ENCODE data around the gene MGST2. TPM values are rescaled to one million over a fixed set of nuclear protein-coding genes. Genes with fewer than 3 reads are reported as not detected.

Gene MGST2
- total RNA-seq, 6 experiments from 2014 or later: 105 to 125 (median 114) TPM

DNA sequence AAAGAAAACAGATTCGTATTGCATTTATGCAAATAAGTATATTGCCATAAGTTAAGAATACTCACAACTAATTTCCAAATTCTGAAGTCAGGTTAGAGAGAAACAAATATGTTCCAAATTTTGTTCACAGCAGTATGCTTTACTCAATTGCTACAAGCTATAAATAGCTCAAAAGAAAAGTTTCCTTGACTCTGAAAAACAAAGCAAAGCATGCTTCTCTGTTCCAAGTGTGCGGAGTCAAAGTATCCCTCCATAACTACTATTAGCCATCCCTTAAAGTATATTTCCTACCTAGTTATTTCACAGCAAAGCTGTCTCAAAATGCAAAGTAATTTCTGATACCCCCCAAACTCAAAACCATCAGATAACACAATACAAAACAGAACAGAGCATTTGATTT is 47.3 kb downstream of the MGST2 start:
- no peak overlapping the region for H3K27ac ChIP-seq

DNA sequence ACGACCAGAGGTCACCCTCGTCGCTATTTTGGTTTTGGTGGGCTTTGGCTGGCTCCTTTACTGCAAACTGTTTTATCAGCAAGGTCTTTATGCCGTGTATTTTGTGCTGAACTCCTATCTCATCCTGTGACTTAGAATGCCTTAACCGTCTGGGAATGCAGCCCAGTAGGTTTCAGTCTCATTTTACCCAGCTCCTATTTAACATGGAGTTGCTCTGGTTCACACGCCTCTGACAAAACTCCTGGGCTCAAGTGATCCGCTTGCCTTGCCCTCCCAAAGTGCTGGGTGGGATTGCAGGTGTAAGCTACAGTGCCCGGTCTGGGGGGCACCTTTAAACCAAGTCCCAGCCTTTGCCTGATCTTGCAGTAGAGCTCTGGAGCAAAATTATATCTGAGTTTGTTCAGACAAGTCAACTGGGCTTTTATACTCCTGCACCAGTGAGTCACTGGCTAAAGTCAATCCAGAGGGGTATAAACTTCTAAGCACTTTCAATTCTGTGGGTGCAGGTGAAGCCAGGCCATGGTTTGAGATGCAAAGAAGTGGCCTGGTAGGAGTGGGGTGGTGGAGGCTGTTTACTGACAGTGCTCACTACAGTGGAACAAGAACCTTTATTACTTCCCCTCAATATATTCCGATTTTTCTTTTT is 50.2 kb downstream of the MGST2 start:
- Histone ChIP-seq H3K4me1 (peaks cover 0 to 8% (median 1%) of the 10 kb centered on the region in 4 donors), H3K4me3 (no peak overlapping the region), H3K27ac (no peak overlapping the region), H3K27me3 (no peaks in the 10 kb centered on the region), H3K9me3 (no peaks in the 10 kb centered on the region), H3K36me3 (peaks cover 0 to 19% (median 0%) of the 10 kb centered on the region in 4 donors)
- 74% methylated on average over 6 of the region's 9 CpGs for WGBS (ENCODE audit: insufficient coverage, low coverage, low lambda C conversion rate, missing lambda C conversion rate)
- DNase-seq: no peak
- no peak for ATAC-seq
- intact Hi-C loops (cut with DNase I): no loop called here
- TF ChIP-seq, protein P1, sequence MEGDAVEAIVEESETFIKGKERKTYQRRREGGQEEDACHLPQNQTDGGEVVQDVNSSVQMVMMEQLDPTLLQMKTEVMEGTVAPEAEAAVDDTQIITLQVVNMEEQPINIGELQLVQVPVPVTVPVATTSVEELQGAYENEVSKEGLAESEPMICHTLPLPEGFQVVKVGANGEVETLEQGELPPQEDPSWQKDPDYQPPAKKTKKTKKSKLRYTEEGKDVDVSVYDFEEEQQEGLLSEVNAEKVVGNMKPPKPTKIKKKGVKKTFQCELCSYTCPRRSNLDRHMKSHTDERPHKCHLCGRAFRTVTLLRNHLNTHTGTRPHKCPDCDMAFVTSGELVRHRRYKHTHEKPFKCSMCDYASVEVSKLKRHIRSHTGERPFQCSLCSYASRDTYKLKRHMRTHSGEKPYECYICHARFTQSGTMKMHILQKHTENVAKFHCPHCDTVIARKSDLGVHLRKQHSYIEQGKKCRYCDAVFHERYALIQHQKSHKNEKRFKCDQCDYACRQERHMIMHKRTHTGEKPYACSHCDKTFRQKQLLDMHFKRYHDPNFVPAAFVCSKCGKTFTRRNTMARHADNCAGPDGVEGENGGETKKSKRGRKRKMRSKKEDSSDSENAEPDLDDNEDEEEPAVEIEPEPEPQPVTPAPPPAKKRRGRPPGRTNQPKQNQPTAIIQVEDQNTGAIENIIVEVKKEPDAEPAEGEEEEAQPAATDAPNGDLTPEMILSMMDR (IDR thresholded peaks at IDR 0.05): no peak
- no peak for TF ChIP-seq POLR2A (IDR thresholded peaks at IDR 0.05)

More for the DNA sequence above, 47.3 kb downstream of the MGST2 start:
- TF ChIP-seq, protein P1 (IDR thresholded peaks at IDR 0.05): no peak
- no peak for TF ChIP-seq POLR2A (IDR thresholded peaks at IDR 0.05)
- ATAC-seq: no peak
- H3K9me3 ChIP-seq: no peaks in the 10 kb centered on the region
- 97% methylated on average over 2 of the region's 2 CpGs for WGBS (ENCODE audit: insufficient coverage, low coverage, low lambda C conversion rate, missing lambda C conversion rate)
- no peak for DNase-seq
- intact Hi-C loops (cut with DNase I): no loop called here
- peaks cover 0 to 7% (median 1%) of the 10 kb centered on the region in 4 donors for H3K4me1 ChIP-seq
- no peak overlapping the region for H3K4me3 ChIP-seq
- H3K36me3 ChIP-seq: peaks cover 0 to 3% (median 0%) of the 10 kb centered on the region in 4 donors
- H3K27me3 ChIP-seq: no peaks in the 10 kb centered on the region

DNA sequence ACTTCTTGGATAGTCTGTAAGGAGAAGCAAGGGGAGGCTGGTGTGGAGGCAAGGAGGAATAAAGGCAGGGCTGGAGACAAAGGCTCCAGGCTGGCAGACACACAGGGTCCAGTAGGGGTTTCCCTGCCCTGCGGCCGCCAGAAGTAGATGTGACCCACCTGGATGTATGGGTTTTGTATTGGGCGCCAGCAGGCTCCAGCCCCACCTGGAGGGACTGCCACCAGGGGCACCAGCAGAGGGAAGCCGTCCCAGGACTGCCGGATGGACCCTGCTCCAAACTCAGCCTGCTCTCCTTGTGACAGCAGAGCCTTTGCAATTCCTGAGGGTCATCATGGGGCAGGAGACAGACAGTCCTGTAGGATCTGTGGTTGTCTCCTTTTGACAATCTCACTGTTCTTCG is 52.7 kb downstream of the MGST2 start:
- intact Hi-C loops (cut with DNase I): no loop called here
- H3K4me3 ChIP-seq: no peak overlapping the region
- DNase-seq (no peak), ATAC-seq (peak in 1 of 4 donors; percentile 28)
- peaks cover 0 to 17% (median 1%) of the 10 kb centered on the region in 4 donors for H3K4me1 ChIP-seq
- WGBS (ENCODE audit: insufficient coverage, low coverage, low lambda C conversion rate, missing lambda C conversion rate): 82% methylated on average over 2 of the region's 6 CpGs
- H3K27me3 ChIP-seq: no peaks in the 10 kb centered on the region
- no peak overlapping the region for H3K27ac ChIP-seq
- no peaks in the 10 kb centered on the region for H3K9me3 ChIP-seq
- TF ChIP-seq POLR2A (IDR thresholded peaks at IDR 0.05): no peak
- TF ChIP-seq, protein P1 (IDR thresholded peaks at IDR 0.05): no peak
- peaks cover 0 to 19% (median 0%) of the 10 kb centered on the region in 4 donors for H3K36me3 ChIP-seq

DNA sequence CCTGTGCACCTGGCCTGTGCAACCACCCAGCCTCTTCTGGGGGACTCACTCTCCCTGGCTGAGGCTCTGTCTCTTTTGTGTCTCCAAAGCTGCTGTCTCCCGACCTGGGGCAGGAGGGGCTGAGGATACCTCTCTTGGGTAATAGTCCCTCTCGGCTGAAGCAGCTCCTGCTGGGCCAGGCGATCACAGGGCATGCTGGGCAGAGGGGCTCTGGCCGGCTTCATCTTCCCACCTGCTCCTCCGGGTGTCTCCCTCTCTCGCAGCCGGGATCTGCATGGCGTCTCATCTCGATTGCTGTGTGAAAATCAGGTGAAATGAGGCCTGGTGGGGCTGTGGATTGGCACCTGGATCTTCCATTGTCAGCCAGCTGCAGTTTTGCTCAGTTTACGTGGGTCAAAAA is 53.2 kb downstream of the MGST2 start:
- peak in 1 of 4 donors; percentile 19 for ATAC-seq

More for the DNA sequence above, 53.2 kb downstream of the MGST2 start:
- Histone ChIP-seq H3K4me3 (no peak overlapping the region), H3K27me3 (no peaks in the 10 kb centered on the region), H3K4me1 (peaks cover 0 to 17% (median 1%) of the 10 kb centered on the region in 4 donors), H3K36me3 (peaks cover 0 to 19% (median 0%) of the 10 kb centered on the region in 4 donors), H3K9me3 (no peaks in the 10 kb centered on the region), H3K27ac (no peak overlapping the region)
- no peak for DNase-seq
- intact Hi-C loops (cut with DNase I): no loop called here
- WGBS (ENCODE audit: insufficient coverage, low coverage, low lambda C conversion rate, missing lambda C conversion rate): 96% methylated on average over 6 of the region's 10 CpGs
- TF ChIP-seq, protein P1 (IDR thresholded peaks at IDR 0.05): no peak
- TF ChIP-seq POLR2A (IDR thresholded peaks at IDR 0.05): no peak

Measured in right lobe of liver (tissue), 6 donors.